ENCODE measurements around the gene GRPEL1. TPM values are rescaled to one million over a fixed set of nuclear protein-coding genes. Genes with fewer than 3 reads are reported as not detected.

Gene GRPEL1
- total RNA-seq, 1 donor from 2014 or later: 14.0 TPM

DNA sequence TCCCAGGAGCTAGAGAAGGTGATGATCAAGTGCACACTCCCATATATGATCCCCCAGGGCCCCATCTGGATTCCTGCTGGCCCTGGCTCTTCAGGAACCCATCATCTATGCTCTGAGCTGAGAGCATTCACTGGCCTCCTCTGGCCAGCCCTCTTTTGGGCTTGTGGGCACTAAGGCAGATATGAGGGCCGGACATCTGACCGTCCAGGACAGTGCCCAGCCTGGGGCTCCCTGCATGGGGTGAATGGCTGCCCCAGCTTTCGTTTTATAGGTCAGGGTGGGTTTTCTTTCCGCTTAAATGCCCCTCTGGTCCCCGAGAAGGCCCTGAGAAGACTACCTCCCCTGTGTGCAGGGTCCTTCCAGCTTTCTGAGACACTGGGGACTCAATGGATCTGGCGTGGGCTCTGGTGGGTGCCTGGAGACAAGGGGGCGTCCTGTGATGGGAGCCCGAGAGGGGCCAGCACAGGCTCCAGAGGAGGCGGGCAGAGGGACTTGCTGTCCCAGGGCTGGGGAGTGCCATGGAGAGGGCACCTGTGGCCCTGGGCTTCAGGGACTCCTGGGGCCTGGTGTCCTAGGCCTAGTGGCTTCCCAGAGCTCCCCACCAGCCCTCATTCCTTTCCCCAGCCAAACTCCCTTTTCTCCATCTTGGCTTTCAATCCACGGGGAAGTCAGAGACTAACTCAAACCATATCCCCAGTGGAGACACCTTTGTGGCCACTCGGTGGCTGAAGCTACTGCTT, 39.5 kb upstream of the GRPEL1 start:
- Mint-ChIP-seq H3K36me3 (ENCODE audit: unreplicated experiment) (peaks cover 14% of the 10 kb centered on the region), H3K4me1 (ENCODE audit: low read depth, unreplicated experiment) (peaks cover 3% of the 10 kb centered on the region), H3K4me3 (ENCODE audit: unreplicated experiment) (no peak overlapping the region), H3K27me3 (ENCODE audit: unreplicated experiment) (peaks cover 6% of the 10 kb centered on the region), H3K27ac (ENCODE audit: unreplicated experiment) (no peak overlapping the region), H3K9me3 (ENCODE audit: unreplicated experiment) (peaks cover 9% of the 10 kb centered on the region)
- TF ChIP-seq, protein P1, sequence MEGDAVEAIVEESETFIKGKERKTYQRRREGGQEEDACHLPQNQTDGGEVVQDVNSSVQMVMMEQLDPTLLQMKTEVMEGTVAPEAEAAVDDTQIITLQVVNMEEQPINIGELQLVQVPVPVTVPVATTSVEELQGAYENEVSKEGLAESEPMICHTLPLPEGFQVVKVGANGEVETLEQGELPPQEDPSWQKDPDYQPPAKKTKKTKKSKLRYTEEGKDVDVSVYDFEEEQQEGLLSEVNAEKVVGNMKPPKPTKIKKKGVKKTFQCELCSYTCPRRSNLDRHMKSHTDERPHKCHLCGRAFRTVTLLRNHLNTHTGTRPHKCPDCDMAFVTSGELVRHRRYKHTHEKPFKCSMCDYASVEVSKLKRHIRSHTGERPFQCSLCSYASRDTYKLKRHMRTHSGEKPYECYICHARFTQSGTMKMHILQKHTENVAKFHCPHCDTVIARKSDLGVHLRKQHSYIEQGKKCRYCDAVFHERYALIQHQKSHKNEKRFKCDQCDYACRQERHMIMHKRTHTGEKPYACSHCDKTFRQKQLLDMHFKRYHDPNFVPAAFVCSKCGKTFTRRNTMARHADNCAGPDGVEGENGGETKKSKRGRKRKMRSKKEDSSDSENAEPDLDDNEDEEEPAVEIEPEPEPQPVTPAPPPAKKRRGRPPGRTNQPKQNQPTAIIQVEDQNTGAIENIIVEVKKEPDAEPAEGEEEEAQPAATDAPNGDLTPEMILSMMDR (IDR thresholded peaks at IDR 0.05; ENCODE audit: partially characterized antibody, unreplicated experiment): no peak
- DNase-seq: no peak

DNA sequence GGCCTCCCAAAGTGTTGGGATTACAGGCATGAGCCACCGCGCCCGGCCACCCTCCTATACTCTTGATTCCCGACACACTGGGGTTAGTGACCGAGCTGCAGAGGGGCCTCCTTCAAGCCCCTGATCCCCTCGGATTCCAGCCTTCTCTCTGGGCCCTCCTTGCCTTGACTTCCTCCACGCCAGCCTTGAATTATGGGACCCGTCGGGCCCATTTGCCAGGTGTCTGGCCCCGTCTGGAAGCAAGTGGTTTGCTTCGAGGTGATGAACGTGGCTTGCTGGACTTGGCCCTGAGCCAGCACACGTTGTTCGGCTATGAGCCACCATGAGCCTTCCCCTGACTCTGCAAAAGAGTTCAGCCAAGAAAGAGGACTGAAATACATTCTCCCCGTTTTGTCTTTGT, 37.4 kb upstream of the GRPEL1 start:
- Mint-ChIP-seq H3K36me3 (ENCODE audit: unreplicated experiment) (peaks cover 9% of the 10 kb centered on the region), H3K4me3 (ENCODE audit: unreplicated experiment) (no peak overlapping the region), H3K27ac (ENCODE audit: unreplicated experiment) (no peak overlapping the region), H3K4me1 (ENCODE audit: low read depth, unreplicated experiment) (peaks cover 7% of the 10 kb centered on the region), H3K9me3 (ENCODE audit: unreplicated experiment) (peaks cover 11% of the 10 kb centered on the region), H3K27me3 (ENCODE audit: unreplicated experiment) (peaks cover 3% of the 10 kb centered on the region)
- DNase-seq: no peak
- TF ChIP-seq, protein P1 (IDR thresholded peaks at IDR 0.05; ENCODE audit: partially characterized antibody, unreplicated experiment): no peak

DNA sequence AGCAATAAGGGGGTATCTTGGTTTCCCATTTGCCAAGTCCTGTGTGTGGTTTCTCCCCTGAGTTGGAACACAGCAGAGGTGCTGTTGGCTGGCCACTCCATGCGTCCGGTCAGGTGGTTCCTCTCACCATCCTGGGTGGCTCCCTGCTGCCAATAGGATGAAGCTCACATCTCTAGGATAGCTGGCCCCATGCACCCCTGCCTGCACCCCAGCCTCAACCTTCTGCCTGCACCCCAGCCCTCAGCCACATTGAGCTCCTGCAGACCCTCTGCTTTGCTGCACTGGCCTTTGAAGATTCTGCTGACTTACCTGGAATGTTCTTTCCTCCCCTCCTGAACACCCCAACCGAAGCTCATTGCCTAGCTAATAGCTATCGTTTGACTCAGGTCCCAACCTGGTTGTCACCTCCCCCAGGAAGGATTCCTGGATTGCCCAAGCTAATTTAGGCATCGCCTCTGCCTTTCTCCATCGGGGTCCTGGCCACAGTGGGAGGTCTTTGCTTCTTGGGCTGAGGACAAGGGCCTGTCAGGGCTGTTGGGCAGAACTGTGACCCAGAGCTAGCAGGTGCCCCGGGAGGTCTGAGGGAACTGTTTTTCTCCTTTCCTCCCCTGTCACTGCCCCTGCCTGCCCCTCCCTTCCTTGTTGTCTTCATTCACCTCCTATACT, 36.6 kb upstream of the GRPEL1 start:
- TF ChIP-seq, protein P1 (IDR thresholded peaks at IDR 0.05; ENCODE audit: partially characterized antibody, unreplicated experiment): no peak
- Mint-ChIP-seq H3K9me3 (ENCODE audit: unreplicated experiment) (peaks cover 11% of the 10 kb centered on the region), H3K36me3 (ENCODE audit: unreplicated experiment) (peaks cover 5% of the 10 kb centered on the region), H3K27ac (ENCODE audit: unreplicated experiment) (no peak overlapping the region), H3K27me3 (ENCODE audit: unreplicated experiment) (peaks cover 3% of the 10 kb centered on the region), H3K4me3 (ENCODE audit: unreplicated experiment) (no peak overlapping the region), H3K4me1 (ENCODE audit: low read depth, unreplicated experiment) (peaks cover 6% of the 10 kb centered on the region)
- no peak for DNase-seq

DNA sequence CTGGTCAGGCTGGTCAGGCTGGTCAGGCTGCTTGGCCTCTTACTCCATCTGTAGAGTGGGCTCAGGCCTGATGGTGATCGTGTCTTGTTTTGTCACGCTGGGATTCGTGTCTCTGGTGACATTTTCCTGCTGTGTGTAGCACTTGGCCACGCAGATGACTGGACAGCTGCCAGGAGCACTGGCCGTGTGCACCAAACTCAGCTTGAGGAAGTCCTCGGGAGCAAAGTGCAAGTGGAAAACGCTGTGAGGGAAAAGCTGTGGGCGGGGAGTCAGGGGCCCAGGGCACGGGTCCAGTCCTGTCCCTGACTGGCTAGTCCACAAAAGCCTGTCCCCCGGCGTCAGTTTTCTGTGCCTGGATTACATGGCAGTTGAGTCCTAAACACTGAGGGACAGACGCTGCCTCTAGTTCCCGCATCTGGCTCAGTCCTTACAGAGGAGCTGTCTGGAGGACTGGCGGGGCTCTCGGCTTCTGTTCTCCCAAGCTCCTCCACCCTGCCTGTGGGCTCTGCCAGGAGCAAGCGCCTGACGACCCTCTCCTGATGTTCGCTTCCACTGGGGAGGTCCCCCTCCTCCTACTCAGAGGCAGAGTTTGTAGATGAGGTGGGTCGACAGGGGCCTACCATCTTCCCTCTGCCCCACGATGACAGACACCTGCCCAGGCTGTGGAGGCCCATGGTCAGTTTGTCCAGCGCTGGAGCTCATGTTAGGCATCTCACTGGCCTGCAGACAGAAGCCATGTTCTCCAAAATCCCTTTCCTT, 35.9 kb upstream of the GRPEL1 start:
- peaks cover 5% of the 10 kb centered on the region for H3K36me3 Mint-ChIP-seq (ENCODE audit: unreplicated experiment)
- H3K27ac Mint-ChIP-seq (ENCODE audit: unreplicated experiment): no peak overlapping the region
- H3K27me3 Mint-ChIP-seq (ENCODE audit: unreplicated experiment): peaks cover 3% of the 10 kb centered on the region
- no peak for DNase-seq
- peaks cover 6% of the 10 kb centered on the region for H3K4me1 Mint-ChIP-seq (ENCODE audit: low read depth, unreplicated experiment)
- TF ChIP-seq, protein P1 (IDR thresholded peaks at IDR 0.05; ENCODE audit: partially characterized antibody, unreplicated experiment): no peak
- peak overlapping the region; percentile 79 for H3K4me3 Mint-ChIP-seq (ENCODE audit: unreplicated experiment)
- H3K9me3 Mint-ChIP-seq (ENCODE audit: unreplicated experiment): peaks cover 11% of the 10 kb centered on the region
